Caco-2 (cell line): ENCODE data around the gene CCDC120. TPM values are rescaled to one million over a fixed set of nuclear protein-coding genes. Genes with fewer than 3 reads are reported as not detected.

Source experiments
- BruUV-seq: library from RNA; stranded (reverse); fragments of 400-500 nt; replicated peaks from 2 replicates; lab custom pipeline; 2021; lab: Mats Ljungman, UMichigan
- CTCF ChIA-PET: fragments of 300-600 bp; sonication (Branson Sonifier 250); formaldehyde crosslinking; loops from one replicate; lab custom pipeline; 2022; ENCODE audit warnings: antibody characterized with exemption; lab: Charles Lee
- POLR2A ChIA-PET: fragments of 300-600 bp; sonication (Branson Sonifier 250); formaldehyde crosslinking; loops from one replicate; lab custom pipeline; 2022; ENCODE audit warnings: antibody characterized with exemption; lab: Charles Lee
- DNase-seq, 2 experiments: peaks; one replicate each; pipeline versions ENCODE4 v3.0.0 to v3.0.0-alpha.2; 2020 to 2022
- H3K27me3 ChIP-seq: replicated peaks from 2 replicates; pipeline ENCODE4 v1.6.0; 2011; ENCODE audit warnings: low read length; ENCODE audit not compliant: control insufficient read depth, insufficient read depth
- H3K36me3 ChIP-seq: 2 replicates; pipeline ENCODE4 v1.5.1; 2011; ENCODE audit warnings: low read length; ENCODE audit not compliant: control insufficient read depth, insufficient read depth
- H3K4me1 ChIP-seq: fragments of 250-450 bp; sonication (Bioruptor Pico); 2 replicates; pipeline ENCODE4 v1.5.1; 2020; ENCODE audit warnings: mild to moderate bottlenecking
- H3K4me3 ChIP-seq: 2 replicates; pipeline ENCODE4 v1.5.1; 2011; ENCODE audit warnings: low read depth, mild to moderate bottlenecking, control low read depth, low read length
- H3K9me3 ChIP-seq: fragments of 250-450 bp; sonication (Bioruptor Pico); 2 replicates; pipeline ENCODE4 v1.5.1; 2020; ENCODE audit warnings: mild to moderate bottlenecking, moderate library complexity
- H3K27ac Mint-ChIP-seq: one replicate; pipeline ENCODE4 v1.8.0; 2022; ENCODE audit warnings: mixed read lengths; ENCODE audit not compliant: unreplicated experiment
- H3K27me3 Mint-ChIP-seq: one replicate; pipeline ENCODE4 v1.8.0; 2022; ENCODE audit warnings: mixed read lengths; ENCODE audit not compliant: insufficient read depth, unreplicated experiment
- H3K36me3 Mint-ChIP-seq: one replicate; pipeline ENCODE4 v1.8.0; 2022; ENCODE audit warnings: mild to moderate bottlenecking, mixed read lengths; ENCODE audit not compliant: insufficient read depth, unreplicated experiment
- H3K4me1 Mint-ChIP-seq: one replicate; pipeline ENCODE4 v1.8.0; 2022; ENCODE audit warnings: low read depth, mixed read lengths; ENCODE audit not compliant: unreplicated experiment
- H3K4me3 Mint-ChIP-seq: one replicate; pipeline ENCODE4 v1.8.0; 2022; ENCODE audit warnings: mild to moderate bottlenecking, moderate library complexity, mixed read lengths; ENCODE audit not compliant: unreplicated experiment
- H3K9me3 Mint-ChIP-seq: one replicate; pipeline ENCODE4 v1.8.0; 2022; ENCODE audit warnings: mixed read lengths; ENCODE audit not compliant: unreplicated experiment
- intact Hi-C: fragments of 100-400 bp; cut with micrococcal nuclease; formaldehyde crosslinking; loops from one replicate; pipeline ENCODE4 v1.10.0; 2022; ENCODE audit not compliant: unreplicated experiment
- total RNA-seq: library from RNA; stranded (reverse); gene quantifications from 2 replicates; pipeline ENCODE4 v1.2.3, GENCODE V29; 2022
- TF ChIP-seq, protein P1 (sequence below), 2 experiments: fragments of 200-600 bp in 1 of 2; IDR thresholded peaks; 1 replicate in 1 of 2; 2 replicates in 1 of 2; pipeline versions ENCODE4 v1.5.1 to v1.8.0; 2011 to 2022; ENCODE audit warnings: antibody characterized with exemption in 1 of 2, control low read depth in 1 of 2, inconsistent platforms in 1 of 2, low read depth in 1 of 2, low read length in 1 of 2, mild to moderate bottlenecking in 1 of 2, moderate library complexity in 1 of 2; ENCODE audit not compliant: insufficient read depth in 1 of 2, severe bottlenecking in 1 of 2, unreplicated experiment in 1 of 2

CCDC120 gene
- total RNA-seq, 1 experiment from 2014 or later: 16.7 TPM

DNA sequence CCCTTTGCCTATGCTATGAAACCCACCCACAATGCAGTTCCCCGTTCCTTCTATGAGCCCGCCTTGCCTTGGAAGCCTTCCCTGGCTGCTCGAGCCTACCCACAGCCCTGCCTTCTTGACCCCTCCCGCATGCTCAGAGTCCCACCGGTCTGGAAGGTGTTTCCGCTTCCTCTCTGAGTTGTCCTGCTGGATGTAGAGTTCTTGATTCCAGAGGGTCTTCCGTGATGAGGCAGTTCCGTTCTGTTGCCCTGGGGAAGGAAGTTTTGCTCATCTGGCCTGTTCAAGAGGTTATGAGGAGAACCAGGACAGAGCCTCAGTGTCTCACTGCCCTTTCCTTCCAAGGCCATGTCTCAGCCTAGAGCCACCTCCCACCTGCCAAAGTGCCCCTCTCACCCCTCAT, 57.3 kb downstream of the CCDC120 start:
- H3K9me3 Mint-ChIP-seq: no peaks in the 10 kb centered on the region
- Histone ChIP-seq H3K27me3 (no peaks in the 10 kb centered on the region), H3K9me3 (no peaks in the 10 kb centered on the region), H3K4me3 (no peak overlapping the region), H3K36me3 (peaks cover 1% of the 10 kb centered on the region; the same call in 1 of the 2 replicates), H3K4me1 (no peaks in the 10 kb centered on the region)
- POLR2A ChIA-PET: no interaction called here
- H3K4me3 Mint-ChIP-seq: no peak overlapping the region
- intact Hi-C loops: no loop called here
- H3K27me3 Mint-ChIP-seq: no peaks in the 10 kb centered on the region
- no peak for DNase-seq
- peaks cover 7% of the 10 kb centered on the region for H3K4me1 Mint-ChIP-seq
- no TSS peak for BruUV-seq
- H3K36me3 Mint-ChIP-seq: peaks cover 39% of the 10 kb centered on the region
- CTCF ChIA-PET: no interaction called here
- H3K27ac Mint-ChIP-seq: no peak overlapping the region
- TF ChIP-seq, protein P1, sequence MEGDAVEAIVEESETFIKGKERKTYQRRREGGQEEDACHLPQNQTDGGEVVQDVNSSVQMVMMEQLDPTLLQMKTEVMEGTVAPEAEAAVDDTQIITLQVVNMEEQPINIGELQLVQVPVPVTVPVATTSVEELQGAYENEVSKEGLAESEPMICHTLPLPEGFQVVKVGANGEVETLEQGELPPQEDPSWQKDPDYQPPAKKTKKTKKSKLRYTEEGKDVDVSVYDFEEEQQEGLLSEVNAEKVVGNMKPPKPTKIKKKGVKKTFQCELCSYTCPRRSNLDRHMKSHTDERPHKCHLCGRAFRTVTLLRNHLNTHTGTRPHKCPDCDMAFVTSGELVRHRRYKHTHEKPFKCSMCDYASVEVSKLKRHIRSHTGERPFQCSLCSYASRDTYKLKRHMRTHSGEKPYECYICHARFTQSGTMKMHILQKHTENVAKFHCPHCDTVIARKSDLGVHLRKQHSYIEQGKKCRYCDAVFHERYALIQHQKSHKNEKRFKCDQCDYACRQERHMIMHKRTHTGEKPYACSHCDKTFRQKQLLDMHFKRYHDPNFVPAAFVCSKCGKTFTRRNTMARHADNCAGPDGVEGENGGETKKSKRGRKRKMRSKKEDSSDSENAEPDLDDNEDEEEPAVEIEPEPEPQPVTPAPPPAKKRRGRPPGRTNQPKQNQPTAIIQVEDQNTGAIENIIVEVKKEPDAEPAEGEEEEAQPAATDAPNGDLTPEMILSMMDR (IDR thresholded peaks at IDR 0.05; ENCODE audit: insufficient read depth in 1 of 2, low read depth in 1 of 2, low read length in 1 of 2, severe bottlenecking in 1 of 2, unreplicated experiment in 1 of 2): no peak

DNA sequence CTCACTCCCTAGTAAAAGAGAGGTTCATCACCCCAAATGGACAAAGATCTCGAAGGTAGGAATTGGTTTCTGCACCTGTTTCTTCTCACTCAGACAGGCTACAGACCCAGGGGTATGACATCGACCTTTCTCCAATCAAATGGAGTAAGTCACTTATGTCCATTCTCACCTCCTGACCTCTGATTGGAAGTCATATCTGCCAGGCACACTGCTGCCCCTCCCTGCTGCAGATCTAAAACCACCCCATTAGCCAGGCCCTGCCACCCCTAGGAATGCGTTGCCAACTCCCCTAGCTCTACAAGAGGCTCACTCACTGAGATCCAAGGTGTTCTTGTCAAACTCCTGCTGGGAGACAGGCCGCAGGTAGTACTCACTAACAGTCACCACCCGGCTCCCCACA, 57.9 kb downstream of the CCDC120 start:
- Mint-ChIP-seq H3K4me3 (no peak overlapping the region), H3K9me3 (no peaks in the 10 kb centered on the region), H3K36me3 (peaks cover 38% of the 10 kb centered on the region), H3K27ac (no peak overlapping the region), H3K4me1 (peaks cover 9% of the 10 kb centered on the region), H3K27me3 (no peaks in the 10 kb centered on the region)
- DNase-seq: no peak
- BruUV-seq: no TSS peak
- H3K9me3 ChIP-seq: no peaks in the 10 kb centered on the region
- H3K4me1 ChIP-seq: no peaks in the 10 kb centered on the region
- H3K4me3 ChIP-seq: no peak overlapping the region
- ChIA-PET POLR2A (no interaction called here), CTCF (no interaction called here)
- TF ChIP-seq, protein P1 (IDR thresholded peaks at IDR 0.05; ENCODE audit: insufficient read depth in 1 of 2, low read depth in 1 of 2, low read length in 1 of 2, severe bottlenecking in 1 of 2, unreplicated experiment in 1 of 2): no peak
- H3K36me3 ChIP-seq: peaks cover 1% of the 10 kb centered on the region; the same call in 1 of the 2 replicates
- intact Hi-C loops: no loop called here
- H3K27me3 ChIP-seq: no peaks in the 10 kb centered on the region

DNA sequence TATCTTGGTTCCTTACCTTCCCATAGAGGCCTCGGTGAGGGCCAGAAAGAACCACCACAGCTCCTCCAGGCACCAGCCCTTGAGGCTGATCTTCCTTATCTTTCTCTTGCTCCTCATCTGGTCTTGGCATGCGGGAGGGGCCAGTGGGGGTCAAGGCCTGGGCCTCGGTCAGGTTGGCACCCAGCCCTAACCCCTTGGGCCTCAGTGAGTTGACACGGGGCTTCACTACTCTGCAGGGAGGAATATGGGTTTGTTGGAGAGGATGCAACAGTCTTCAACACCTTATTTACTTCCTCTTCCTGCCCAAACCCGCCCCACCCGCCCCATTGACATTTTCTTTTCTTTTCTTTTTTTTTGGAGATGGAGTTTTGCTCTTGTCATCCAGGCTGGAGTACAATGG, 58.8 kb downstream of the CCDC120 start:
- Mint-ChIP-seq H3K36me3 (peaks cover 32% of the 10 kb centered on the region), H3K4me1 (peaks cover 12% of the 10 kb centered on the region), H3K9me3 (no peaks in the 10 kb centered on the region), H3K27ac (no peak overlapping the region), H3K4me3 (no peak overlapping the region), H3K27me3 (no peaks in the 10 kb centered on the region)
- intact Hi-C loops: no loop called here
- Histone ChIP-seq H3K4me3 (no peak overlapping the region), H3K27me3 (no peaks in the 10 kb centered on the region), H3K4me1 (no peaks in the 10 kb centered on the region), H3K9me3 (no peaks in the 10 kb centered on the region), H3K36me3 (peaks cover 1% of the 10 kb centered on the region; the same call in 1 of the 2 replicates)
- DNase-seq: no peak
- TF ChIP-seq, protein P1 (IDR thresholded peaks at IDR 0.05; ENCODE audit: insufficient read depth in 1 of 2, low read depth in 1 of 2, low read length in 1 of 2, severe bottlenecking in 1 of 2, unreplicated experiment in 1 of 2): no peak
- no TSS peak for BruUV-seq
- POLR2A ChIA-PET: no interaction called here
- CTCF ChIA-PET: no interaction called here

Other genes starting within 250 kb of the CCDC120 start
- not detected in 2 replicates for gene ERAS, start 232.5 kb upstream of the CCDC120 start, total RNA-seq
- 19.5 and 24.1 TPM in 2 replicates for gene PCSK1N, start 223.4 kb upstream of the CCDC120 start, total RNA-seq
- 82.5 and 90.6 TPM in 2 replicates for gene TIMM17B, start 161.2 kb upstream of the CCDC120 start, total RNA-seq
- gene PQBP1, start 161.1 kb upstream of the CCDC120 start, total RNA-seq: 111 and 114 TPM in 2 replicates
- gene SLC35A2, start 147.4 kb upstream of the CCDC120 start, total RNA-seq: 58.8 and 61.4 TPM in 2 replicates
- 12.0 and 13.9 TPM in 2 replicates for gene PIM2, start 140.0 kb upstream of the CCDC120 start, total RNA-seq
- gene OTUD5, start 101.4 kb upstream of the CCDC120 start, total RNA-seq: 40.1 and 40.6 TPM in 2 replicates
- gene KCND1, start 87.2 kb upstream of the CCDC120 start, total RNA-seq: 0.88 and 0.97 TPM in 2 replicates
- gene GRIPAP1, start 56.7 kb upstream of the CCDC120 start, total RNA-seq: 43.1 and 43.6 TPM in 2 replicates
- 28.1 and 32.0 TPM in 2 replicates for gene TFE3, start 15.6 kb upstream of the CCDC120 start, total RNA-seq
- 3.2 and 5.4 TPM in 2 replicates for gene PRAF2, start 15.0 kb downstream of the CCDC120 start, total RNA-seq
- gene WDR45, start 20.9 kb downstream of the CCDC120 start, total RNA-seq: 26.7 and 28.6 TPM in 2 replicates
- gene GPKOW, start 64.7 kb downstream of the CCDC120 start, total RNA-seq: 25.4 and 25.6 TPM in 2 replicates
- 1.5 and 2.1 TPM in 2 replicates for gene MAGIX, start 103.8 kb downstream of the CCDC120 start, total RNA-seq
- gene PLP2, start 112.9 kb downstream of the CCDC120 start, total RNA-seq: 54.2 and 73.9 TPM in 2 replicates
- 8.4 and 10.9 TPM in 2 replicates for gene PRICKLE3, start 127.4 kb downstream of the CCDC120 start, total RNA-seq
- gene SYP, start 141.2 kb downstream of the CCDC120 start, total RNA-seq: 18.3 and 23.3 TPM in 2 replicates
- gene CACNA1F, start 174.3 kb downstream of the CCDC120 start, total RNA-seq: 0.05 and 0.09 TPM in 2 replicates
- 16.7 and 17.4 TPM in 2 replicates for gene CCDC22, start 176.5 kb downstream of the CCDC120 start, total RNA-seq
- 0.84 and 0.88 TPM in 2 replicates for gene FOXP3, start 205.7 kb downstream of the CCDC120 start, total RNA-seq
- gene PPP1R3F, start 210.8 kb downstream of the CCDC120 start, total RNA-seq: 3.9 and 4.3 TPM in 2 replicates
- not detected in 2 replicates for gene GAGE10, start 244.6 kb downstream of the CCDC120 start, total RNA-seq